Epidermal melanocyte (primary cell): ENCODE results near the gene FEZ2.
"Not testable (repeated sequence)": the region's sequence is repeated elsewhere in the genome, so short reads cannot be mapped to it uniquely, and the experiment has no call there.

Experiments
- DNase-seq: peaks from one replicate; pipeline ENCODE4 v3.0.0; 2011; ENCODE audit warnings: low spot score; ENCODE audit not compliant: insufficient read length

FEZ2 gene, protein sequence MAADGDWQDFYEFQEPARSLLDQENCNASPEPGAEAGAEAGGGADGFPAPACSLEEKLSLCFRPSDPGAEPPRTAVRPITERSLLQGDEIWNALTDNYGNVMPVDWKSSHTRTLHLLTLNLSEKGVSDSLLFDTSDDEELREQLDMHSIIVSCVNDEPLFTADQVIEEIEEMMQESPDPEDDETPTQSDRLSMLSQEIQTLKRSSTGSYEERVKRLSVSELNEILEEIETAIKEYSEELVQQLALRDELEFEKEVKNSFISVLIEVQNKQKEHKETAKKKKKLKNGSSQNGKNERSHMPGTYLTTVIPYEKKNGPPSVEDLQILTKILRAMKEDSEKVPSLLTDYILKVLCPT

GRCh38 chr2:36597532-36598377 lies at the start of gene FEZ2:
Gene FEZ2 (minus strand): TSS chr2:36598168. CDS start chr2:36598142, 26 bp downstream.
- DNase-seq: peak; percentile 65

DNA sequence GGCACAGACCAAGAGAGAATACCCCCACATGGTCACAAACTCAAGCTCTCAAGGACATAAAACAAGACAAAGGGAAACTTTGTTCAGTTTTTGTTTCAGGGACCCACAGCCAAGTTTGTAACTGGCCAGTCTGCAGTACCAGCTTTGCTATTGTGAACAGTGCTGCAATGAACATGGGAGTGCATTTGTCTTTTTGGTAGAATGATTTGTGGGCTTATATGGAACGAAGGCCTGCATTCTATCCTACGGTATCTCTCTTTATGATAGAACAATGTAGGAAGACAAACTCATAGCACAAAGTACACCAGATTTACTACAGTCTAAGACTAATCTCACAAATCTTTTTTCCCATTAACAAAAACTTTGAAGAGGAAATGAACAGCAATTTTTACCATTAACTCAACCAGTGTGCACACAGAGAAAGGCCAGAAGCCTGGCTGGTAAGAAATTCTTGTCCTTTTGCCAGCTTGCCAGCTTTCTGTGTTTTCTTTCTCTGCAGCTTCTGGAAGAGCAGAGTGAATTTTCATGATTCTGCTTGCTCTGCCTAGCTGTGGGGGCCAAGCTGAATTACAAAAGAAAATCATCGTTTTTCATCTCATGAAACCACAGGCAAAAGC lies 37.1 kb upstream of the FEZ2 start:
- DNase-seq: no peak

GRCh38 chr2:36633470-36634092 lies 35.6 kb upstream of the FEZ2 start:
- DNase-seq: no peak

- no peak for DNase-seq
Observed at GRCh38 chr2:36626756-36627155, 28.8 kb upstream of the FEZ2 start.

- DNase-seq: no peak
Observed at GRCh38 chr2:36626071-36626470, 28.1 kb upstream of the FEZ2 start.

- no peak for DNase-seq
Observed at GRCh38 chr2:36625304-36625703, 27.3 kb upstream of the FEZ2 start.

- no peak for DNase-seq
Observed at GRCh38 chr2:36620321-36620720, 22.4 kb upstream of the FEZ2 start.

GRCh38 chr2:36618381-36618780 lies 20.4 kb upstream of the FEZ2 start:
- DNase-seq: no peak

GRCh38 chr2:36616947-36617346 lies 19.0 kb upstream of the FEZ2 start:
- DNase-seq: no peak

GRCh38 chr2:36615222-36615621 lies 17.3 kb upstream of the FEZ2 start:
- no peak for DNase-seq

DNA sequence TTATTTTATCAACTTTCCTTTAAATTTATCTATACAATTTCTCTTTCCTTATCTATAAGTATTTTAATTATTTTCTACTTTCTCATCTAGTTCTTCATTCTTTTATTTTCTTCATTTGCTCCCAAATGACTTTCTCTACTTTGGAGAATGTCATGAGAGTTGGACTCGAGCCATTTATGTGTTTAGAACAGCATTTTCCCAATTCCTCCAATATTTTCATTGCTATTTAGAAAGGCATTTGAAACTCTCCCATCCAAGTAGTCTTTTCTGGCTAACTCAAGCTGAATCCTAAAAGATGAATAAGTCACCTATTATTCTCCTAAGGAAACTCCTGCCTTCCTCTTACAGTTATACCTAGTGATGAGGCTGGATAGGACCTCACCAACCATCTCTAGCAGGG lies 15.8 kb upstream of the FEZ2 start:
- DNase-seq: no peak

DNA sequence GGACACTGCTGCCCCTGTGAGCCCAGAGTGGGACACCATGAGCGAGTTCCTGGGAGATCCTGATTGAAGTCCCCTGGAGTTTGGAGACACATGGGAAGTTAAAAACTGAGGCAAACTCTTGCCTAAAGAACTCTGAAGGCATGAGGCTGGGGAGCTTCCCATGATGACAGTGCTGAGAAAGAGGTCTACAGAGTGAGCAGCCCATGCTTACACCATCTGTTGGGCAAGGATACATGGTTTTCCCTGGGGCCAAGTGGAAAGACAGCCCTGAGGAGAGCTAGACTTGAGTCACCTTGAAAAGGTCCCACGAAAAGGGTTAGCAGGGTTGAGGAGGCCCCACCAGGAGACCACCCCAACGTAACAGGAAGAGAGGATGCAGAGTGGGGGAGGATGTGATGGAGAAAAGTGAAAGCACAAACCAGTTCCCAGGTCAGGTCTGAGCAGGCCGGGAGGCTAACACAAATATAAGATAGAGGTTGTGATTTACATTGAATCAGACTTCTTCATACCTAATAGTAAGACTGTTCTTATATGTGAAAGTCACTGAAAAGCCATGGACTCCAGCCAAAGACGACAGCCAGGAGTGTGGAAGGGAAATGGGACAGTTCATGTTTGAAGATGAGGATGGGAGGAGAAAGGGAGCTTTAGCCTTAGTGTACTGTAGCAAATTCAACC lies 13.5 kb upstream of the FEZ2 start:
- no peak for DNase-seq

GRCh38 chr2:36609507-36609906 lies 11.5 kb upstream of the FEZ2 start:
- DNase-seq: no peak

DNA sequence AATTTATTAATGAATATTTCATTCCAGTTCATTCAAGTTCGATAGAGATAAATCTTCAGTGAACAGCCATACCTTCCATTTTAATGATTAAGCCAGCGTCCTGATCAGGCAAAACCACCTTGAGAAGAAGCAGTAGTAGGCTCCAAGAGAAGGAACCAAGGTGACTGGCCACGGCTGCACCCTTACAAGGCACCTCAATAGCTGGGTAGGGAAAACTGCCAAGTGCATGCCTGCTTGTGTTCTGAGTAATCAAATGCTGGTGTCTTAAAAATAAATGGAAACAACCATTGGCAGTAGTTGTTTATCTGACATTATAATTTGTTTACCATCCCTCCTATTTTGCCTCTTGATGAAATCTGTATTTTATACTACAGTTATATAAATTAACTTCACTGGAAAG lies 10.0 kb upstream of the FEZ2 start:
- no peak for DNase-seq

DNA sequence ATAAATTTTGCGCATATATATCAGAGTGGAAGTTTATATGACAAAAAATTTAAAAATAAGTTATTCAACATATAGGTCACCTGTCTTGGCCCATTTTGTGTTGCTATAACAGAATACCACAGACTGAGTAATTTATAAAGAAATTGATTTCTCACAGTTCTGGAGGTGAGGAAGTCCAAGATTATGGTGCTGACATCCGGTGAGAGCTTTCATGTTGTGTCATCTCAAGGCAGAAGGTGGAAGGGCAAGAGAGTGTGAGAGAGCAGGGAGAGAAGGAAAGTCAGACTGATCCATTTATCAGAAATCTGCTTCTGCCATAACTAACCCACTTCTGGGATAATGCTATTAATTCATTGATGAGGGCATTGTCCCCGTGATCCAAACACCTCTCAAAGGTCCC lies 9.0 kb upstream of the FEZ2 start:
- DNase-seq: no peak

GRCh38 chr2:36605273-36605672 lies 7.3 kb upstream of the FEZ2 start:
- no peak for DNase-seq

DNA sequence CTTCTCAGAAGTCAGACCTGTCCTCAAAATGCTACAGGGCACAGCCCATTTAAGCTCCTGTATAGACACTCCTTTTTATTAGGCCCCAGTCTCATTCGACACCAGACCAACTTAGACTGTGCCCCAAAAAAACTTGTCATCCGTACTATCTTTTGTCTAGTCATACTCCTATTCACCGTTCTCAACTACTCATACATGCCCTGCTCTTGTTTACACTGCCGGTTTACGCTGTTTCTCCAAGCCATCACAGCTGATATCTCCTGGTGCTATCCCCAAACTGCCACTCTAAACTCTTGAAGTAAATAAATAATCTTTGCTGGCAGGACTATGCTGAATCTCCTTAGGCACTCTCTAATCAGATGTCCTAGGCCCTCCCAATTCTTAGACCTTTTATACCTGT lies 5.7 kb upstream of the FEZ2 start:
- not testable (repeated sequence) for DNase-seq

DNA sequence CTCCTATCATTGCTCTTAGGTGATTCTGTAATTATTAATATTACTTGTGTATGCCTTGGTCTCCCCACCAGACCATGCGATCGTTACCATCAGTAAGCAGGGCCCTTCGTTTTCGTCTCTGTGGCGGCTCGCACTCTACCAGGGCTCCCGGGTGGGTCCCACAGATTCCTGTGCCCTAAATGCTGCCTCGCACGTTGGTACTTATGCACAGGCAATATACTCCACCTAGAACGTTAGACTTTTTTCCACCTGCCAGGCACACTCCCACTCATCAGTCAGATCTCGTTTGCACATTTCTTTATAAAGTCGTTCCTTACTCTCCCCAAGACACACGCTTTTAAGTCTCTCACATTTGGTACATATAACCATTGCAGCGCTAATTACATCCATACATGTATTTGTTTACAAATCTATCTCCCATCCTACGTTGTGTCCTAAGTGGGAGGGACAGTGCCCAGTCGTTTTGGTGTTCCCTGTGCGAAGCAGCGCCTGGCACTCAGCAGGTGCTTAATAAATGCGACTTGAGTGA lies 901 bp downstream of the FEZ2 start:
- DNase-seq: no peak

- no peak for DNase-seq
Observed at GRCh38 chr2:36596397-36596796, 1.6 kb downstream of the FEZ2 start.

DNA sequence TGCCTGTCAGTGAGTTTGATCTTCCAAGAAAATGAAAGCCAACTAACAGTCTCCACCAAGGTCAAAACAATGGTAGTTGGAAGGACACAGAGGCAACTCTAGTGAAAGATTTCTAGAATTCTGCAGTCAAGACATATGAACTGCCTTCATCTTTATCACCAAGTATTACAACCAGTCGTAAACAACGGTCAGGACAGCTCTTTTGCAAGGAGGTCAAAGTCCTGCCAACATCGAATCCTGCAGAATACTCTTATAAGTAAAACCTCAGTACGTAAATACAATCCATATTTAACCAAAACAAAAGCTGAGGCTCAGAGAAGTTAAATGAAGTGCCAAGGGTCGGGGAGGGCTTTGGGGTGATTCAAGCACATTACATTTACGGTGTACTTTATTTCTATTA lies 3.1 kb downstream of the FEZ2 start:
- DNase-seq: no peak

DNA sequence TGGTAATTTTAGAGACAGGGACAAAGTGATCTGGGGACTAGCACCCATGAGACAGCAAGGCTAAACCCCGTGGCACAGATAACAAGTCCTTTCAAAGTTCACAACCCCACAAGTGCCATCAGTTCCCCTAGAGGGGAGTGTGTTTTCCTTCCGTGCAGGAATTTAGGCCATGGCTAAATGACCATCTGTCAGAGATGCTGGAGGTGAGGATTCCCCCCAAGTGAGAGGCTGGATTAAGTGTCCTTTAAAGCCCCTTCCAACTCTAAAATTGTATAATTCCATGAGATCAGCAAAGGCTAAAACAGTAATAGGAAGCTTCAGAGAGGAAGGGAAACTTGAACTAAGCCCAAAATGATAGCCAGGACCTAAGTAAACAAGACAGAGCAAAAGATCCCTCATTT lies 8.7 kb downstream of the FEZ2 start:
- DNase-seq: no peak
